ENCODE measurements around the gene SHANK3. TPM values are rescaled to one million over a fixed set of nuclear protein-coding genes. Genes with fewer than 3 reads are reported as not detected.

SHANK3 gene
- total and polyA plus RNA-seq, 2 experiments from 2014 or later: 0.10 to 0.97 TPM

- TF ChIP-seq EZH2phosphoT487 (IDR thresholded peaks at IDR 0.05; ENCODE audit: insufficient read depth, low read depth) (no peak), EZH2 (IDR thresholded peaks at IDR 0.05; ENCODE audit: insufficient read depth, poor library complexity, severe bottlenecking) (no peak)
- Histone ChIP-seq H3K27me3 (replicated peaks; ENCODE audit: insufficient read depth) (no peaks in the 10 kb centered on the region), H3K27ac (no peak overlapping the region), H3F3A (ENCODE audit: insufficient read depth) (no peaks in the 10 kb centered on the region), H3K4me2 (ENCODE audit: unreplicated experiment) (no peak overlapping the region), H3K9me2 (ENCODE audit: insufficient read depth) (no peaks in the 10 kb centered on the region), H3K9ac (no peak overlapping the region), H3K9me3 (ENCODE audit: low read depth) (no peaks in the 10 kb centered on the region), H2AFZ (no peak overlapping the region), H4K20me1 (ENCODE audit: insufficient read depth) (no peaks in the 10 kb centered on the region), H3K79me2 (ENCODE audit: insufficient read depth) (no peaks in the 10 kb centered on the region), H3K4me1 (ENCODE audit: insufficient read depth) (no peaks in the 10 kb centered on the region), H3K4me3 (no peak overlapping the region), H3K36me3 (ENCODE audit: low read depth) (no peaks in the 10 kb centered on the region)
- 86 to 88% methylated on average over 19 of the region's 19 CpGs for WGBS, 2 experiments (ENCODE audit: low coverage in 1 of 2, low lambda C conversion rate in 2 of 2, missing lambda C conversion rate in 2 of 2)
- no peak for DNase-seq
- in situ Hi-C loops (cut with MboI): no loop called here
Observed at GRCh38 chr22:50700387-50701075, 27.9 kb downstream of the SHANK3 start.

GRCh38 chr22:50701076-50701419, 28.4 kb downstream of the SHANK3 start:
- 89 to 93% methylated on average over 7 of the region's 7 CpGs for WGBS, 2 experiments (ENCODE audit: low coverage in 1 of 2, low lambda C conversion rate in 2 of 2, missing lambda C conversion rate in 2 of 2)
- Histone ChIP-seq H3K4me1 (ENCODE audit: insufficient read depth) (no peaks in the 10 kb centered on the region), H3K36me3 (ENCODE audit: low read depth) (no peaks in the 10 kb centered on the region), H3K9me2 (ENCODE audit: insufficient read depth) (no peaks in the 10 kb centered on the region), H3K4me2 (ENCODE audit: unreplicated experiment) (no peak overlapping the region), H3F3A (ENCODE audit: insufficient read depth) (no peaks in the 10 kb centered on the region), H3K27ac (no peak overlapping the region), H3K4me3 (no peak overlapping the region), H4K20me1 (ENCODE audit: insufficient read depth) (no peaks in the 10 kb centered on the region), H3K9ac (no peak overlapping the region), H2AFZ (no peak overlapping the region), H3K79me2 (ENCODE audit: insufficient read depth) (no peaks in the 10 kb centered on the region), H3K9me3 (ENCODE audit: low read depth) (no peaks in the 10 kb centered on the region), H3K27me3 (replicated peaks; ENCODE audit: insufficient read depth) (no peaks in the 10 kb centered on the region)
- no peak for TF ChIP-seq EZH2 (IDR thresholded peaks at IDR 0.05; ENCODE audit: insufficient read depth, poor library complexity, severe bottlenecking)
- TF ChIP-seq EZH2phosphoT487 (IDR thresholded peaks at IDR 0.05; ENCODE audit: insufficient read depth, low read depth): no peak
- in situ Hi-C loops (cut with MboI): no loop called here
- DNase-seq: no peak

- Histone ChIP-seq H3K36me3 (ENCODE audit: low read depth) (no peaks in the 10 kb centered on the region), H3K79me2 (ENCODE audit: insufficient read depth) (no peaks in the 10 kb centered on the region), H3K9me2 (ENCODE audit: insufficient read depth) (no peaks in the 10 kb centered on the region), H3K4me3 (no peak overlapping the region), H4K20me1 (ENCODE audit: insufficient read depth) (no peaks in the 10 kb centered on the region), H3K27ac (no peak overlapping the region), H3K9me3 (ENCODE audit: low read depth) (no peaks in the 10 kb centered on the region), H2AFZ (no peak overlapping the region), H3F3A (ENCODE audit: insufficient read depth) (no peaks in the 10 kb centered on the region), H3K27me3 (replicated peaks; ENCODE audit: insufficient read depth) (no peaks in the 10 kb centered on the region), H3K4me2 (ENCODE audit: unreplicated experiment) (no peak overlapping the region), H3K9ac (no peak overlapping the region), H3K4me1 (ENCODE audit: insufficient read depth) (no peaks in the 10 kb centered on the region)
- in situ Hi-C loops (cut with MboI): no loop called here
- 85 to 91% methylated on average over 9 to 11 of the region's 11 CpGs for WGBS, 2 experiments (ENCODE audit: low coverage in 1 of 2, low lambda C conversion rate in 2 of 2, missing lambda C conversion rate in 2 of 2)
- TF ChIP-seq EZH2 (IDR thresholded peaks at IDR 0.05; ENCODE audit: insufficient read depth, poor library complexity, severe bottlenecking): no peak
- TF ChIP-seq EZH2phosphoT487 (IDR thresholded peaks at IDR 0.05; ENCODE audit: insufficient read depth, low read depth): no peak
- no peak for DNase-seq
Observed at GRCh38 chr22:50701428-50702154, 29.0 kb downstream of the SHANK3 start.

GRCh38 chr22:50702261-50702671, 29.6 kb downstream of the SHANK3 start:
- no peak overlapping the region for H3K9ac ChIP-seq
- no peaks in the 10 kb centered on the region for H4K20me1 ChIP-seq (ENCODE audit: insufficient read depth)
- TF ChIP-seq EZH2phosphoT487 (IDR thresholded peaks at IDR 0.05; ENCODE audit: insufficient read depth, low read depth) (no peak), EZH2 (IDR thresholded peaks at IDR 0.05; ENCODE audit: insufficient read depth, poor library complexity, severe bottlenecking) (no peak)
- no peak overlapping the region for H3K27ac ChIP-seq
- DNase-seq: no peak
- H3K27me3 ChIP-seq (replicated peaks; ENCODE audit: insufficient read depth): no peaks in the 10 kb centered on the region
- H3K4me2 ChIP-seq (ENCODE audit: unreplicated experiment): no peak overlapping the region
- no peaks in the 10 kb centered on the region for H3K9me2 ChIP-seq (ENCODE audit: insufficient read depth)
- H2AFZ ChIP-seq: no peak overlapping the region
- H3K4me1 ChIP-seq (ENCODE audit: insufficient read depth): no peaks in the 10 kb centered on the region
- H3F3A ChIP-seq (ENCODE audit: insufficient read depth): no peaks in the 10 kb centered on the region
- in situ Hi-C loops (cut with MboI): no loop called here
- WGBS, 2 experiments (ENCODE audit: low coverage in 1 of 2, low lambda C conversion rate in 2 of 2, missing lambda C conversion rate in 2 of 2): 91 to 94% methylated on average over 7 of the region's 7 CpGs
- no peak overlapping the region for H3K4me3 ChIP-seq
- H3K9me3 ChIP-seq (ENCODE audit: low read depth): no peaks in the 10 kb centered on the region
- H3K36me3 ChIP-seq (ENCODE audit: low read depth): no peaks in the 10 kb centered on the region
- no peaks in the 10 kb centered on the region for H3K79me2 ChIP-seq (ENCODE audit: insufficient read depth)

Measured in GM23248 (cell line).